Urinary bladder (tissue), 4 donors: Measurements from ENCODE around the gene NIM1K. TPM values are rescaled to one million over a fixed set of nuclear protein-coding genes. Genes with fewer than 3 reads are reported as not detected.
"Not testable (repeated sequence)": the region's sequence is repeated elsewhere in the genome, so short reads cannot be mapped to it uniquely, and the experiment has no call there.

ENCODE experiments used
- DNase-seq: peaks from one replicate; pipeline ENCODE4 v3.0.0-alpha.2; 2015; ENCODE audit errors: extremely low spot score
- H3K27ac ChIP-seq: one replicate; pipeline ENCODE4 v1.5.1; 2013; ENCODE audit warnings: low read depth, mild to moderate bottlenecking, moderate library complexity
- H3K36me3 ChIP-seq: one replicate; pipeline ENCODE4 v1.6.1; 2013; ENCODE audit warnings: mild to moderate bottlenecking, moderate library complexity; ENCODE audit not compliant: insufficient read depth
- H3K4me1 ChIP-seq: one replicate; pipeline ENCODE4 v1.6.1; 2013; ENCODE audit warnings: mild to moderate bottlenecking, moderate library complexity; ENCODE audit not compliant: insufficient read depth
- H3K4me3 ChIP-seq: one replicate; pipeline ENCODE4 v1.5.1; 2013; ENCODE audit warnings: low read depth, low read length
- WGBS: extraction: QIAGEN DNeasy Blood & Tissue Kit; methylation state at CpG from one replicate; pipeline ENCODE4 v1.1.7; 2013; 5-methylcytosine and 5-hydroxymethylcytosine counted together
- polyA plus RNA-seq: library from polyadenylated mRNA; stranded (reverse); fragments of 200-250 nt; gene quantifications from one replicate; pipeline ENCODE4 v1.2.3, GENCODE V29; 2013
- total RNA-seq: library from RNA; depleted of rRNA; stranded (reverse); fragments of >200 nt; gene quantifications from one replicate; pipeline ENCODE4 v1.2.3, GENCODE V29; 2014
- donor health status: healthy with polysubstance abuse.
- donor health status: healthy.

NIM1K gene
- total and polyA plus RNA-seq, 2 donors: 0.53 to 1.3 TPM

DNA sequence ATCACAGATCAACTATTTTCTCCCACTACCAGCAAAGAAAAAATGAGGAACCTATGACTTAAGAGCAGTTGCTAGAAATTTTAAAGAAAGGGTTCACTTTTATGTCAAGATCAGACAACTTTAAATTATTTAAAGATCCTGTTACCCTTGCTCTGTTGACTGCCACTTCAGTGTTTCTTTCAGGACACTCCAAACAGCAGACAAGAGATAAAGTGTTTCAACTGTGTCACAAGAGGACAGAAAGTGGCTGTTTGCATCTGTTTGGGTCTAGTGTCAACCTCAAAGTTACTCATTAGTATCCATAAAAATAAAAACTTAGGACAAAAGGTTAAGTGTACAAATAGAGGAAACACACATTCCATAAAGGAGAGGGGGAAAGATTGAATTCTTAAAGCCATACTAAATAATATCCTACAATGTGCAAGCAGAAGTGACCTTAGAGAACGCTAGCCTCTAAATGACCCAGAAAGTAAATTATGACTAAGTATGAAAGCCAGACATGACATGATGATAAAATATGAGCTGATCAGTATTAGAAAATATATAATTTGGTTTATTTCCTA, 96.3 kb downstream of the NIM1K start:
- no peak for DNase-seq
- Histone ChIP-seq H3K27ac (no peak overlapping the region), H3K36me3 (peaks cover 4% of the 10 kb centered on the region), H3K4me3 (no peak overlapping the region), H3K4me1 (no peaks in the 10 kb centered on the region)
- 85% methylated on average over 1 of the region's 1 CpG for WGBS

DNA sequence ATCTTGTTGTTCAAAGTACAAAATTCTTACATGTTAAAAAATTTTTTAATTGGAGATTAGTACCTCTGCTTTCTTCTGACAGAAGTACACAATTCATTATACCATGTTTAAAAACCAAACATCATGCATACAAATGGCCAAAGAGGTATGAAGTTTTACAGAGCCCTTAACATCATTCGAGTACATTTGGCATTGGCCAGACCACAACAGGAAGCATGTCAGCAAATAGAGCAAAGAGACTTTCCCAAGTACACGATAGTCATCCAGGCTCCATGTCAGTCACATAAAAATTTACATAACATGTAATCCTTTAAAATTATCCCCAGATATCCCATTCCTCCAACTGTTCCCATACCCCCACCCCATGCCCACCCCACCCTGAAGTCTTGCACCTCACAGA, 98.7 kb downstream of the NIM1K start:
- H3K27ac ChIP-seq: no peak overlapping the region
- H3K36me3 ChIP-seq: peaks cover 6% of the 10 kb centered on the region
- WGBS: 74% methylated on average over 2 of the region's 2 CpGs
- DNase-seq: no peak
- no peaks in the 10 kb centered on the region for H3K4me1 ChIP-seq
- H3K4me3 ChIP-seq: no peak overlapping the region

DNA sequence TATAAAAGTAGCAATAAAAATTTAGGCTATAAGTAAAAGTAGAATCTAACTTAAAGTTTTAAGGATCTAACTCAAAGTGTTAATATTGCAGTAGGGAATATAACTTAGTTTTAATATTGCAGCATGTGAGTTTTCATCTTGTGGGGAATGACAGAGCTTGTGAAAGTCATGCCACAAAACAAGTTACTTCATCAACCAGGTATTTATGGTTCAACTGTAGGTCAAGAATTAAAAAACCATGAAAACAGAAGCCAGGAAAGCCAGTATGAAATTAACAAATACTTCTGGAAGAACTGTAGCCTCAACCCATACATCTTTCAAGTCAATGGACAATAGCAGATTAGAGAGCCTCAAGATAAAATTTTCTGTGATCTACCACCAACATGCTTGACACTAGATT, 102.2 kb downstream of the NIM1K start:
- Histone ChIP-seq H3K36me3 (peaks cover 10% of the 10 kb centered on the region), H3K4me1 (no peaks in the 10 kb centered on the region), H3K4me3 (no peak overlapping the region), H3K27ac (no peak overlapping the region)
- no peak for DNase-seq

DNA sequence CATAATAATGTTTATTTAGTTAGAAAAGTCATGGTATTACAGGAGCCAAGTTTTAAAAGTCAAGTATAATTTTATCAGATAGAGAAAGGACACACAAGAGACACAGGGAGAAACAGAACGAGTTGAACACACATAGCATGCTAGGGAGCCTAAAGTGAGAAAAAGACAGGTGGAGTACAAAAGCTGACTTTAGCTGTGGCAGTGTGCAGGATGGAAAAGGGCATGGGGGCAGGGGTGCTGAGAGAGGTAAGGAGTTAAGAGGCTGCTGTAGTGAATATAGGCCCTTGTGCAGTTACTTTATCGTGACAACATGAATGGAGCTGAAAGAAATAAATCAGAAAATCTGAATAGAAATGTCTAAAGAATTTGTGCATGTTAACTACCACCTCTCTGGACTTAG, 103.2 kb downstream of the NIM1K start:
- H3K4me1 ChIP-seq: no peaks in the 10 kb centered on the region
- DNase-seq: no peak
- WGBS: 70% methylated on average over 2 of the region's 2 CpGs
- no peak overlapping the region for H3K4me3 ChIP-seq
- no peak overlapping the region for H3K27ac ChIP-seq
- H3K36me3 ChIP-seq: peaks cover 10% of the 10 kb centered on the region

DNA sequence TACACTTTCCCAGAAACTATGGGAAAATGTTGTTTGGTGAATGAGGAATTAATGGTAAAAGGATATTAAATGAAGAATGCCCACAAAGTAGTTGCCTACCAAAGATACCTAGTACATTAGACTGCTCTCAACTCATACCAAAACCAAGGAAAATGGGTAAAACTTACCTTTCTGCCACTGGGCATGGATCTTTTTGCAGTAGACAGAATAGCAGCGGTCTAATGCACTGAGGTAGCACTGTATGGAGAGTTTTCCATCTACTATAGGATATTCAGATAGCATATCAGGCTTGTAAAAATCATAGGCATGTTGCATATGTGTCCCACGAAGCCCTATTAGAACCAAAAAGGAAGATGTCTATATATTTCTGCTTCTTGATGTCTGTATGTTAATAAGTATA, 104.8 kb downstream of the NIM1K start:
- peaks cover 10% of the 10 kb centered on the region for H3K36me3 ChIP-seq
- 87% methylated on average over 2 of the region's 2 CpGs for WGBS
- no peak for DNase-seq
- H3K27ac ChIP-seq: no peak overlapping the region
- no peak overlapping the region for H3K4me3 ChIP-seq
- H3K4me1 ChIP-seq: no peaks in the 10 kb centered on the region

DNA sequence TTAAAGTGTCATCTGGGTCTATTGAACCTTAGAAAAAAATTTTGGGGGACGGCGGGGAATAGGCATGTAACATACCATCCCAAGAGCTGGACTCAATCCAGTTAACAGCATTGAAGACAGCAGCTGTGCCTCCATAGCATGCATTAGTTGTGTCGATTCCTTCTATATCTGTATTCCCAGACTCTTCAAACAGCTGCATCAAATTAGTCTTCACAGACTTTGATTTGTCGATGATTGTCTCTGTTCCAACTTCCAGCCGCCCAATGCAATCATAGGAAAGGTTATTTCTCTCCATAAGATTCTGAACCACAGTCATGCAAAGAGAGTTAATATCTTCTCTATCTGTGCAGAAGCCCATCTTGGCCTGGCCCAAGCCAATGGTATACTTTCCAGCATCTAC, 106.4 kb downstream of the NIM1K start:
- 86% methylated on average over 5 of the region's 5 CpGs for WGBS
- H3K4me3 ChIP-seq: no peak overlapping the region
- H3K4me1 ChIP-seq: no peaks in the 10 kb centered on the region
- no peak for DNase-seq
- H3K27ac ChIP-seq: no peak overlapping the region
- H3K36me3 ChIP-seq: peaks cover 8% of the 10 kb centered on the region

DNA sequence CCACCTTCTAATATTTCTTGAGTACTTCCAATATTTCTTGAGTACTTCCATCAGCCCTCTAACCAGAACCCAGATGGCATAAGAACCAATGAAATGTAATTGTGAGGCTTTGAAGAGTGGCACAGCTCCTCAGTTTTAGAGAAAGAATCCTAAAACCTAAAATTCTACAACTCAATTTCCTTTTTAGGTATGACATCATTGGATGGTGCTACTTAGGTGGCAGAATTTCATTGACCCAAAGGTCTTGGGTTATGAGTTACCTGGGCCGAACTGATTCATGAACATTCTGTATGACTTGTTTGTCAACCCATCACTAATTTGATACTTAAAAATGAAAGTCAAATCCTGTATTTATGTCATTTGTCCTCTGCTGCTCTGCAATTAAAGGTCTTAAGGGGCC, 108.1 kb downstream of the NIM1K start:
- no peak overlapping the region for H3K4me3 ChIP-seq
- DNase-seq: no peak
- peaks cover 8% of the 10 kb centered on the region for H3K36me3 ChIP-seq
- 93% methylated on average over 1 of the region's 1 CpG for WGBS
- no peaks in the 10 kb centered on the region for H3K4me1 ChIP-seq
- H3K27ac ChIP-seq: no peak overlapping the region

DNA sequence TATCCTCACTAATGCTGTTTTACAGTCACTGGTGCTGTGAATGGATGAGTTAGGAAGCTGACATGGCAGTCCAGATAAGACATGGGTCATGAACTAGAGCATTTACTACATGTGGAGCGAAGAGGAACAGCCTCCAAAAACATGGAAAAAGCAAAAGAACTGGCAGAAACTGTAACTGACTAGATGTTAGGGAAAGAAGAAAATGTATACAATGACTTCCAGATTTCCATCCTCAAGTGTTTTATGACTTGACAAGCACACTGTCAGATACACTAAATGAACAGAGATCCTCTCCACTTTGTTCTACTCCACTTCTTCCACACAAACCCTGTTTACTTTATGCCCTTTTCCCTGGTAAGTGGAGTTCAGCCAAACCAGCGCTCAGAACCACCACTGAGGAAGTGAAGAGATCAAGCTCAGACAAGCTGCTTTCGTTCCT, 109.6 kb downstream of the NIM1K start:
- no peak for DNase-seq
- Histone ChIP-seq H3K36me3 (peaks cover 6% of the 10 kb centered on the region), H3K27ac (no peak overlapping the region), H3K4me1 (no peaks in the 10 kb centered on the region), H3K4me3 (no peak overlapping the region)
- WGBS: 55% methylated on average over 3 of the region's 3 CpGs

DNA sequence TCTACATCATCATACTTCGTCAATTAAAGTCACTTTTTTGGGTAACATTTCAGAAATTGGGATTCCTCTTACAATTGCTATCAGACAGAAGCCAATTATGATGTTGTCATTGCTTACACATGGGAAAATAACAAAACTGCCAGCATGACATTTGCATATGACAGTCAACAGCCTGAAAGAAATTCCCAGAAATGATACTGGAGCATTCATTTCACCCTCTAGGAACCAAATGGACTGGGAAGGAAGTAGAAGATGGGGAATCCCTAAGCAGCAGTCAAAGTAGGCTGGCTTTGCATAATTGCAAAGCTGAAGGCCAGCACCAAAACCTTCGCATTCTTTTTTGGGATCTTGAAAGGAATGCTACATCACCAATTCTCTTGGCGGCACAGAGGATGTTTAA, 110.5 kb downstream of the NIM1K start:
- DNase-seq: no peak
- 95% methylated on average over 3 of the region's 3 CpGs for WGBS
- Histone ChIP-seq H3K36me3 (peaks cover 4% of the 10 kb centered on the region), H3K4me1 (no peaks in the 10 kb centered on the region), H3K27ac (no peak overlapping the region), H3K4me3 (no peak overlapping the region)

DNA sequence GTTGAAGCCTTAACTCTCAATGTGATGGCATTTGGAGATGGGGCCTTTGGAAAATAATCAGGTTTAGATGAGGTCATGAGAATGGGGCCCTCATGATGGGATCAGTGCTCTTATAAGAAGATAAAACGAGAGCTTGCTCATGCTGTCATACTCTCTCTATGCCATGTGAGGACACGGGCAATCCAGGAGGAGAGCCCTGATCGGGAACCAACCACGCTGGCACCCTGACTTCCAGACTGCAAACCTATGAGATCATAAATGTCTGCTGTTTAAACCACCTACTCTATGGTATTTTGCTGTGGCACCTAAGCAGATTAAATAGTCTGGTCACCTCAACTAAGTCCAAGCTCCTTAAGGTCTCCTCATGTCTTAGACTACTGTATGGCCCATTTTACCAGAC, 111.2 kb downstream of the NIM1K start:
- Histone ChIP-seq H3K4me1 (no peaks in the 10 kb centered on the region), H3K36me3 (peaks cover 2% of the 10 kb centered on the region), H3K4me3 (no peak overlapping the region), H3K27ac (no peak overlapping the region)
- 90% methylated on average over 4 of the region's 4 CpGs for WGBS
- no peak for DNase-seq

DNA sequence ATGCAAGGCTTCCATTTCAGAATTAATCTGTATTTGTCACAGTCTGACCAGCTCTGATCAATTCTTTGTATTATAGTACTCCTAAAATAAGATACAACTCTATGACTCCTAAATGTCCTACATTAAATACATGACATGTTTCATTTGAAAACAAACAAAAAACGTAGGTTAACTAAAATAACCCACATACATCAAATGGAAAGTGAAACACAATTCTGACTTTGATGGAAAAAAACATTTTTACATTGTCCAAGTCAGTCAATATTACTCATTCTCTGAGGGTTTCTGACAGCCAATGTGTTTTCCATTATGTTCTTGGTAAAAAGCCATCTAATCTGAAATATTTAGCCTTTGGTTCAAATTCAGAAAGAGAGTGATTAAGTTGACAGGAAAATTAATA, 112.5 kb downstream of the NIM1K start:
- no peak overlapping the region for H3K4me3 ChIP-seq
- H3K4me1 ChIP-seq: no peaks in the 10 kb centered on the region
- H3K36me3 ChIP-seq: no peaks in the 10 kb centered on the region
- 46% methylated on average over 1 of the region's 1 CpG for WGBS
- no peak overlapping the region for H3K27ac ChIP-seq
- DNase-seq: no peak

DNA sequence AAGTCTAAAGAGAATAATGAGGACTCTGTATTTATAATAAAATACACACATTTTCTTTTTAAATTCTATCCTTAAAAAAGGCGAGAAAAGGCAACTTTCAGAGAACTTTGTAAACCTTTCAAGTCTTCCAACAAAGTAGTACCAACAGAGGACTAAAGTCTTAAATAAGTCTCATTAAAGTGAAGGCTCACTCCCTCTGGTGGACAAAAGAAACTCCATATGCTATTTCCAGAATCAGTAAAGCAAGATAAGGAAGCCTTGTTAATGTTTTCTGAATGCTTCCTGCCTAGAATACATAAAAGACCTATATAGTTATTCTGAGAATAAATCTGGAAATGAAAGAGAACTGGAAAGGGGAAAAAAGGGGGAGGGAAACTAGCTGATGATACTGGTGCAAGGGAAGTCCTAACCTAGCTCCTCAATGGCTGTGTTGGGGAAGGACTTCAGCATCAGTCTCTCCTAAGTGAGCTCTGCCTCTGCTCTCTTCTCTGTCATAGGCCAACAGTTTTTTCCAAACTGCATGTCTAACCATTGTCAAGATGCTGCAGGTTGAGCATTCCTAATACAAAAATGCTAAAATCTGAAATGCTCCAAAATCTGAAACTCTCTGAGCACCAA, 114.0 kb downstream of the NIM1K start:
- peak; percentile 53 for DNase-seq
- 60% methylated on average over 1 of the region's 1 CpG for WGBS
- Histone ChIP-seq H3K4me3 (no peak overlapping the region), H3K27ac (no peak overlapping the region), H3K4me1 (peaks cover 2% of the 10 kb centered on the region), H3K36me3 (no peaks in the 10 kb centered on the region)

DNA sequence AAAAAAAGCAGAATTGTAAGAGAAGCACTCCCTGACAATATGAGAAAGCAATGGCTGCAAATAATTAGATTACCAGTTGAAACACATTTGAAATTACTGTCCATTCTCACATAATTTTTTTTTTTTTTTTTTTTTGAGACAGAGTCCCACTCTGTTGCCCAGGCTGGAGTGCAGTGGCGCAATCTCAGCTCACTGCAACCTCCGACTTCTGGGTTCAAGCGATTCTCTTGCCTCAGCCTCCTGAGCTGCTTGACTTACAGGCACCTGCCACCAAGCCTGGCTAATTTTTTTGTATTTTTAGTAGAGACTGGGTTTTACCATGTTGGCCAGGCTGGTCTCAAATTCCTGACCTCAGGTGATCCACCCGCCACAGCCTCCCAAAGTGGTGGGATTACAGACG, 114.9 kb downstream of the NIM1K start:
- H3K4me1 ChIP-seq, H3K4me3 ChIP-seq, H3K27ac ChIP-seq, H3K36me3 ChIP-seq, DNase-seq: not testable (repeated sequence)
- WGBS: 83% methylated on average over 5 of the region's 5 CpGs

DNA sequence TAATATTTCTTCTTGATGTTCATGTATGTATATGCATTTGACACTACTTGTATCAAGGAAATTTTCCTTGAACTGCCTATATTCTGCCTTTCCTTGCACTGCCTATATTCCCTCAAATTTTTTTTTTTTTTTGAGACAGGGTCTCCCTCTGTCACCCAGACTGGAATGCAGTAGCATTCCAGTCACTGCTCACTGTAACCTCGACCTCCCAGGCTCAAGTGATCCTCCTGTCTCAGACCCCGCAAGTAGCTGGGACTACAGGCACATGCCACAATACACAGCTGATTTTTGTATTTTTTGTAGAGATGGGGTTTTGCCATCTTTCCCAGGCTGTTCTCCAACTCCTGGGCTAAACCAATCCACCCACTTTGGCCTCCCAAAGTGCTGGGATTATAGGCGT, 117.1 kb downstream of the NIM1K start:
- 82% methylated on average over 3 of the region's 3 CpGs for WGBS
- Histone ChIP-seq H3K4me1 (peaks cover 3% of the 10 kb centered on the region), H3K36me3 (no peaks in the 10 kb centered on the region), H3K4me3 (no peak overlapping the region), H3K27ac (no peak overlapping the region)
- no peak for DNase-seq

DNA sequence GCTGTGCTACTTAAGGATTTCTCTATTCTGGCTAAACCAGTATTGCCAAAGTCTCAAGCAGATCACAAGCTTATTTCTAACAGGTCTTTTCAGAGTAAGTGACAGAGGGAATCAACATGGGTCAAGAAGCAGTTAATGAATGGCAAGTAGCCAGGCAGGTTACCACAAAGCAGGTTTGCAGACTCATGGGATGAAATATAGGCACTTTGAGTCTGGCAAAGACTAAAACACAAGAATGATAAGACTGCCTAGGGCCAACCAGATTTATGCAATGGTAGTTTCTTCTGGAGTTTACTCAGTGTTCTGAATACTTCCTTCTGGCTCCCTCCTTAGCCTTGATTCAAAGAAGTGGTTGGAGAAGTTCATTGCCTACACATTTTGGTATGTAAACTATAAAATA, 117.6 kb downstream of the NIM1K start:
- no peak overlapping the region for H3K27ac ChIP-seq
- peaks cover 4% of the 10 kb centered on the region for H3K4me1 ChIP-seq
- no peak overlapping the region for H3K4me3 ChIP-seq
- no peak for DNase-seq
- H3K36me3 ChIP-seq: no peaks in the 10 kb centered on the region
